GM23338 (cell line): ENCODE data around the gene PRKCD. TPM values are rescaled to one million over a fixed set of nuclear protein-coding genes. Genes with fewer than 3 reads are reported as not detected.

Experiments
- ATAC-seq: fragments of 200-7000 bp; cut with Tn5 transposase; 3 replicates; pipeline ENCODE4 v1.9.1; 2020
- DNase-seq: peaks from one replicate; pipeline ENCODE4 v3.0.0-alpha.2; 2015; ENCODE audit warnings: low spot score
- H2AFZ ChIP-seq: fragments of 200-600 bp; sonication (generic); 2 replicates; pipeline ENCODE4 v1.8.0; 2016; ENCODE audit warnings: antibody characterized with exemption, mild to moderate bottlenecking, moderate library complexity
- H3F3A ChIP-seq: fragments of 200-600 bp; sonication (generic); replicated peaks from 2 replicates; pipeline ENCODE4 v1.8.0; 2017; ENCODE audit warnings: antibody characterized with exemption, mixed run types, low read depth
- H3K27ac ChIP-seq: fragments of 200-600 bp; sonication (generic); 2 replicates; pipeline ENCODE4 v1.6.1; 2016; ENCODE audit warnings: low read depth
- H3K27me3 ChIP-seq: fragments of 200-600 bp; sonication (generic); 2 replicates; pipeline ENCODE4 v1.8.0; 2016; ENCODE audit warnings: mild to moderate bottlenecking, mixed run types, moderate library complexity; ENCODE audit not compliant: insufficient read depth
- H3K36me3 ChIP-seq: fragments of 200-600 bp; sonication (generic); 2 replicates; pipeline ENCODE4 v1.8.0; 2016; ENCODE audit warnings: mild to moderate bottlenecking; ENCODE audit not compliant: insufficient read depth
- H3K4me1 ChIP-seq: fragments of 200-600 bp; sonication (generic); 2 replicates; pipeline ENCODE4 v1.8.0; 2016; ENCODE audit warnings: mild to moderate bottlenecking, moderate library complexity; ENCODE audit not compliant: insufficient read depth
- H3K4me2 ChIP-seq: fragments of 200-600 bp; sonication (generic); 2 replicates; pipeline ENCODE4 v1.7.1; 2017; ENCODE audit warnings: mixed run types
- H3K4me3 ChIP-seq: fragments of 200-600 bp; sonication (generic); 2 replicates; pipeline ENCODE4 v1.6.1; 2016; ENCODE audit warnings: mixed run types
- H3K79me2 ChIP-seq: fragments of 200-600 bp; sonication (generic); replicated peaks from 2 replicates; pipeline ENCODE4 v1.8.0; 2017; ENCODE audit warnings: mild to moderate bottlenecking; ENCODE audit not compliant: insufficient read depth
- H3K9me2 ChIP-seq: fragments of 200-600 bp; sonication (generic); 2 replicates; pipeline ENCODE4 v1.8.0; 2017; ENCODE audit not compliant: insufficient read depth
- H4K20me1 ChIP-seq: fragments of 200-600 bp; sonication (generic); replicated peaks from 2 replicates; pipeline ENCODE4 v1.8.0; 2017; ENCODE audit warnings: mild to moderate bottlenecking; ENCODE audit not compliant: insufficient read depth
- H3K27ac Mint-ChIP-seq: 2 replicates; pipeline ENCODE4 v1.8.0; 2020; ENCODE audit warnings: inconsistent platforms, mild to moderate bottlenecking, moderate library complexity, mixed read lengths
- H3K27me3 Mint-ChIP-seq: 3 replicates; pipeline ENCODE4 v1.8.0; 2022; ENCODE audit warnings: low read depth, mild to moderate bottlenecking, moderate library complexity, mixed read lengths, inconsistent platforms; ENCODE audit not compliant: insufficient read depth, poor library complexity
- H3K36me3 Mint-ChIP-seq: 3 replicates; pipeline ENCODE4 v1.8.0; 2021; ENCODE audit warnings: low read depth, mild to moderate bottlenecking, inconsistent platforms, moderate library complexity, mixed read lengths
- H3K4me1 Mint-ChIP-seq: 3 replicates; pipeline ENCODE4 v1.8.0; 2020; ENCODE audit warnings: mild to moderate bottlenecking, inconsistent platforms, mixed read lengths
- H3K4me3 Mint-ChIP-seq: 3 replicates; pipeline ENCODE4 v1.8.0; 2021; ENCODE audit warnings: moderate library complexity, mild to moderate bottlenecking, inconsistent platforms, mixed read lengths
- H3K9me3 Mint-ChIP-seq: 3 replicates; pipeline ENCODE4 v1.8.0; 2020; ENCODE audit warnings: moderate library complexity, mild to moderate bottlenecking, inconsistent platforms, mixed read lengths
- CREB1 ChIP-seq: fragments of 250-450 bp; sonication (Bioruptor Pico); IDR thresholded peaks from 2 replicates; pipeline ENCODE4 v1.5.0; 2020; ENCODE audit warnings: low read depth, mild to moderate bottlenecking, moderate library complexity
- CTCF ChIP-seq, 2 experiments: fragments of 200-600 bp in 1 of 2; sonication (generic) in 1 of 2; conservative IDR thresholded peaks; 2 replicates each; pipeline versions ENCODE4 v1.5.1 to v1.6.1; 2016 to 2017; ENCODE audit warnings: antibody characterized with exemption in 2 of 2, low read depth in 2 of 2, mild to moderate bottlenecking in 2 of 2, moderate library complexity in 1 of 2
- ETS1 ChIP-seq: IDR thresholded peaks from 2 replicates; pipeline ENCODE4 v1.6.1; 2016; ENCODE audit warnings: antibody characterized with exemption
- NANOG ChIP-seq: IDR thresholded peaks from 2 replicates; pipeline ENCODE4 v1.6.1; 2016; ENCODE audit warnings: antibody characterized with exemption, borderline replicate concordance
- POLR2AphosphoS5 ChIP-seq: IDR thresholded peaks from 2 replicates; pipeline ENCODE4 v1.6.1; 2016; ENCODE audit warnings: antibody characterized with exemption, low read depth
- ZNF331 ChIP-seq: fragments of 250-450 bp; sonication (Bioruptor Pico); IDR thresholded peaks from 2 replicates; pipeline ENCODE4 v1.5.0; 2020; ENCODE audit warnings: low read depth, mild to moderate bottlenecking, moderate library complexity
- ZNF462 ChIP-seq: fragments of 250-450 bp; sonication (Bioruptor Pico); IDR thresholded peaks from 2 replicates; pipeline ENCODE4 v1.5.0; 2020; ENCODE audit warnings: mild to moderate bottlenecking, moderate library complexity
- polyA plus RNA-seq: library from polyadenylated mRNA; unstranded; fragments of >200 nt; fragmentation: Nextera tagmentation; extraction: Ambion mirVana; gene quantifications from 2 replicates; pipeline ENCODE4 v1.2.1, GENCODE V29; 2016
- total RNA-seq: library from RNA; depleted of rRNA; stranded (reverse); fragments of >200 nt; shearing (Covaris generic); gene quantifications from 2 replicates; pipeline ENCODE4 v1.2.3, GENCODE V29; 2014

Gene PRKCD
- total and polyA plus RNA-seq, 2 experiments from 2014 or later: 11.3 to 11.8 TPM

- Histone ChIP-seq H4K20me1 (no peaks in the 10 kb centered on the region), H3K27me3 (no peaks in the 10 kb centered on the region), H3F3A (peaks cover 3% of the 10 kb centered on the region; the same call in 1 of the 2 replicates), H3K4me3 (peak overlapping the region; percentile 92), H3K4me2 (peak overlapping the region; percentile 95), H3K27ac (no peak overlapping the region), H3K4me1 (peaks cover 4% of the 10 kb centered on the region), H3K36me3 (peaks cover 6% of the 10 kb centered on the region), H3K9me2 (no peaks in the 10 kb centered on the region), H3K79me2 (peaks cover 15% of the 10 kb centered on the region), H2AFZ (no peak overlapping the region)
- no peaks in the 10 kb centered on the region for H3K27me3 Mint-ChIP-seq
- ATAC-seq: no peak
- no peaks in the 10 kb centered on the region for H3K9me3 Mint-ChIP-seq
- peaks cover 11% of the 10 kb centered on the region for H3K4me1 Mint-ChIP-seq
- H3K4me3 Mint-ChIP-seq: peak overlapping the region; percentile 98
- DNase-seq: no peak
- peaks cover 8% of the 10 kb centered on the region; the same call in 2 of the 3 replicates for H3K36me3 Mint-ChIP-seq
- no peak overlapping the region; the same call in 1 of the 2 replicates for H3K27ac Mint-ChIP-seq
- TF ChIP-seq ZNF331 (CRISPR knock-in tag): no peak
- no peak for TF ChIP-seq CTCF (conservative IDR thresholded peaks at IDR 0.05; ENCODE audit: low read depth in 2 of 2)
- no peak for TF ChIP-seq POLR2AphosphoS5
- no peak for TF ChIP-seq NANOG
These were observed 31.7 kb upstream of the PRKCD start for GRCh38 chr3:53129344-53129743.

- peak; percentile 89 for ATAC-seq
- TF ChIP-seq ETS1 (peak; percentile 74), POLR2AphosphoS5 (peak; percentile 95), NANOG (0 out of 2 replicates have a peak, but pooled peaks have one; percentile 8), CREB1 (CRISPR knock-in tag) (peak; percentile 96), ZNF462 (no peak)
These were observed 30.6 kb upstream of the PRKCD start, which contains the start of gene RFT1 for GRCh38 chr3:53130179-53131061. Gene RFT1, minus strand, starts transcription at chr3:53130435. Its CDS starts 35 bp downstream, at chr3:53130400.

More at GRCh38 chr3:53130179-53131061, 30.6 kb upstream of the PRKCD start, which contains the start of gene RFT1:
- H3K4me2 ChIP-seq: peak within 1 kb of the TSS; percentile 95
- H3K27me3 ChIP-seq: no peaks in the 10 kb centered on the region
- peak within 1 kb of the TSS; percentile 92 for H3K4me3 ChIP-seq
- peak within 1 kb of the TSS; percentile 94 for H3K27ac Mint-ChIP-seq
- H3F3A ChIP-seq: peaks cover 3% of the 10 kb centered on the region; the same call in 1 of the 2 replicates
- no peaks in the 10 kb centered on the region for H4K20me1 ChIP-seq
- H3K27ac ChIP-seq: peak within 1 kb of the TSS; percentile 76
- H3K4me1 Mint-ChIP-seq: peaks cover 11% of the 10 kb centered on the region
- H3K4me1 ChIP-seq: peaks cover 4% of the 10 kb centered on the region
- H3K4me3 Mint-ChIP-seq: peak within 1 kb of the TSS; percentile 98
- H3K27me3 Mint-ChIP-seq: no peaks in the 10 kb centered on the region
- H3K36me3 Mint-ChIP-seq: no peaks in the 10 kb centered on the region
- peak; percentile 99 for DNase-seq
- H3K36me3 ChIP-seq: no peaks in the 10 kb centered on the region; the same call in 1 of the 2 replicates
- H3K9me2 ChIP-seq: no peaks in the 10 kb centered on the region
- H2AFZ ChIP-seq: peak within 1 kb of the TSS; percentile 90
- H3K9me3 Mint-ChIP-seq: no peaks in the 10 kb centered on the region
- H3K79me2 ChIP-seq: peaks cover 15% of the 10 kb centered on the region
